Type B pancreatic cell (in vitro differentiated cells): ENCODE results near the gene MRGPRX2. TPM values are rescaled to one million over a fixed set of nuclear protein-coding genes. Genes with fewer than 3 reads are reported as not detected.

Source experiments
- DNase-seq: peaks from one replicate; pipeline ENCODE4 v3.0.0; 2021; ENCODE audit warnings: mixed read lengths; ENCODE audit not compliant: unreplicated experiment; ENCODE audit errors: extremely low spot score
- H3K27ac Mint-ChIP-seq: 2 replicates; pipeline ENCODE4 v1.8.0; 2021; ENCODE audit warnings: mild to moderate bottlenecking, mixed read lengths
- H3K27me3 Mint-ChIP-seq: 2 replicates; pipeline ENCODE4 v1.8.0; 2021; ENCODE audit warnings: mixed read lengths
- H3K36me3 Mint-ChIP-seq: 2 replicates; pipeline ENCODE4 v1.8.0; 2021; ENCODE audit warnings: mixed read lengths
- H3K4me1 Mint-ChIP-seq: one replicate; pipeline ENCODE4 v1.8.0; 2021; ENCODE audit warnings: mixed read lengths; ENCODE audit not compliant: unreplicated experiment
- H3K4me3 Mint-ChIP-seq: 2 replicates; pipeline ENCODE4 v1.8.0; 2021; ENCODE audit warnings: mild to moderate bottlenecking, mixed read lengths
- H3K9me3 Mint-ChIP-seq: 2 replicates; pipeline ENCODE4 v1.8.0; 2021; ENCODE audit warnings: mixed read lengths
- total RNA-seq: library from RNA; stranded (reverse); gene quantifications from 2 replicates; pipeline ENCODE4 v1.2.1, GENCODE V29; 2021; ENCODE audit warnings: low replicate concordance
- TF ChIP-seq, protein P1 (sequence below): fragments of 200-600 bp; sonication (generic); conservative IDR thresholded peaks from 2 replicates; pipeline ENCODE4 v1.5.0; 2021; ENCODE audit warnings: antibody characterized with exemption, mild to moderate bottlenecking

MRGPRX2 gene
- total RNA-seq, 1 donor from 2014 or later: not detected

DNA sequence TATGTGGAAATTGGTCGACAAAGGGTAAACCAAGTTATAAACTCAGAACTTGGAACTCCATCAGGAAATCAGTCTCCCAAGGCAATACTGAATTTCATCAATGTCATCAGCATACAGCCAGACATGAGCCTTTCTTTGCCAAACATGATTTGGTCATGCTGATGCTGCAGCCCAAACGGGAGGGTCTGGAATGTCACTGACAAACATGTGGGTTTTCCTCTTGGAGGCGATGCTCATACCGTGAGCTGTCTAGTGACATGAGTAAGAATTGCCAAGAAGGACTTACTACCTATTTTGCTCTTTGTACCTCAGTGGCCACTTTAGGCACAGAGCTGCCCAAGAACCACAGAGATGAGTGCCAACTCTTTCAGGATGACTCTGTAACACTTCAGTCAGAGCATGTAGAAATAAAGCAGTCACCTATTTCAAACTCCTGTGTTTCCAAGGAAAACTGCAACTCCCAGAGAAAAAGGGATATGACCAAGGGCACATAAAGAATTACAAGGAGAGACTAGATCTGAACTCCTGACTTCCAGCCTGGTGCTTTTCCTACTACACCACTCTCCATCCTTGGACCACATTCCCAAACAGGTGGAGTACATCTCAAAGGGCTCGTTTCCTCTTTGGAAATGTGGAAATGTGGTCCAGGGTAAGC lies 24.3 kb upstream of the MRGPRX2 start:
- no peaks in the 10 kb centered on the region for H3K36me3 Mint-ChIP-seq

DNA sequence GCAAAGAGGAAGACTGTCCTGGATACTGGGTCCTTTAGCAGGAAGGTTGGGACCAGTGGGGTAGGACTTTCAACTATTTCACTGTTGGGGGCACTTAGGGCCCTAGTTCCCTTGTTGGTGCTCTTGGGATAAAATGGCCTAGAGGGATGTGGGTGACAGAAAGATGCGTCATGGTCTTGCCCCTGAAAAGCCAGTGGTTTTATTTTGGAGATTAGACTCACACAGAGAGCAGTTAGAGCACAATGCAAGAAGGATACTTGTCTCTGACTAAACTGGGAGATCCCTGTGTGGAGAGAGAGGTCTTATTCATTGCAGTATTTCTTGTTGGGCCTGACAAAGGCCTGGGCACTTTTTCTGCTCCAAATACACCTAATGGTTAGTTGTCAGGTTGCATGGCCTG lies 22.6 kb upstream of the MRGPRX2 start:
- no peak for DNase-seq
- H3K9me3 Mint-ChIP-seq: peaks cover 7% of the 10 kb centered on the region
- H3K36me3 Mint-ChIP-seq: no peaks in the 10 kb centered on the region
- H3K4me1 Mint-ChIP-seq: peaks cover 4% of the 10 kb centered on the region
- TF ChIP-seq, protein P1, sequence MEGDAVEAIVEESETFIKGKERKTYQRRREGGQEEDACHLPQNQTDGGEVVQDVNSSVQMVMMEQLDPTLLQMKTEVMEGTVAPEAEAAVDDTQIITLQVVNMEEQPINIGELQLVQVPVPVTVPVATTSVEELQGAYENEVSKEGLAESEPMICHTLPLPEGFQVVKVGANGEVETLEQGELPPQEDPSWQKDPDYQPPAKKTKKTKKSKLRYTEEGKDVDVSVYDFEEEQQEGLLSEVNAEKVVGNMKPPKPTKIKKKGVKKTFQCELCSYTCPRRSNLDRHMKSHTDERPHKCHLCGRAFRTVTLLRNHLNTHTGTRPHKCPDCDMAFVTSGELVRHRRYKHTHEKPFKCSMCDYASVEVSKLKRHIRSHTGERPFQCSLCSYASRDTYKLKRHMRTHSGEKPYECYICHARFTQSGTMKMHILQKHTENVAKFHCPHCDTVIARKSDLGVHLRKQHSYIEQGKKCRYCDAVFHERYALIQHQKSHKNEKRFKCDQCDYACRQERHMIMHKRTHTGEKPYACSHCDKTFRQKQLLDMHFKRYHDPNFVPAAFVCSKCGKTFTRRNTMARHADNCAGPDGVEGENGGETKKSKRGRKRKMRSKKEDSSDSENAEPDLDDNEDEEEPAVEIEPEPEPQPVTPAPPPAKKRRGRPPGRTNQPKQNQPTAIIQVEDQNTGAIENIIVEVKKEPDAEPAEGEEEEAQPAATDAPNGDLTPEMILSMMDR: no peak
- no peak overlapping the region for H3K4me3 Mint-ChIP-seq
- H3K27ac Mint-ChIP-seq: no peak overlapping the region
- peaks cover 4% of the 10 kb centered on the region for H3K27me3 Mint-ChIP-seq

More for the DNA sequence above, 24.3 kb upstream of the MRGPRX2 start:
- Mint-ChIP-seq H3K4me3 (no peak overlapping the region), H3K27ac (no peak overlapping the region), H3K27me3 (peaks cover 4% of the 10 kb centered on the region), H3K4me1 (peaks cover 4% of the 10 kb centered on the region), H3K9me3 (peaks cover 7% of the 10 kb centered on the region)
- no peak for DNase-seq
- TF ChIP-seq, protein P1: no peak

DNA sequence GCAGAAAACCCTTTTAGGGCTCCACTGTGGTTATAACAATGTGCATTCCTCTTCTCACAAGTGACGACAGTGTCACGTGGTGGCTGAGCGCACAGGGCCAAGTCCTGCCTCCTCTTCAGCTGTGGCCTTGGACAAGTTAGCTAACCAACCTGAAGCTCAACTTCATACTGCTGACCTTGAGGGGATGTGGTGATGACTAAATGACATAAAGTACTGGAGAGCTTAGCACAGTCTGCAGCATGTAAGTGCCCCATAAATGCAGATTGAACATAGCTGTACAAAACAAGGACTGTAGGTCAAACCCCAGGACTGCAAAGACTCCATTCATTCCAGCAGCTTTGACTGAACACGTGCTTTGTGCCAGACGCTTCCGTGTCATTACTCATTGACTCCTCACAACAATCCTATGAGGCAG lies 20.1 kb upstream of the MRGPRX2 start:
- H3K4me1 Mint-ChIP-seq: peaks cover 14% of the 10 kb centered on the region
- peaks cover 4% of the 10 kb centered on the region for H3K27me3 Mint-ChIP-seq
- peak overlapping the region; percentile 81 for H3K27ac Mint-ChIP-seq
- TF ChIP-seq, protein P1: no peak
- no peak overlapping the region for H3K4me3 Mint-ChIP-seq
- no peaks in the 10 kb centered on the region for H3K36me3 Mint-ChIP-seq
- H3K9me3 Mint-ChIP-seq: no peaks in the 10 kb centered on the region
- DNase-seq: no peak

- TF ChIP-seq, protein P1: no peak
- Mint-ChIP-seq H3K4me1 (peaks cover 14% of the 10 kb centered on the region), H3K27me3 (peaks cover 4% of the 10 kb centered on the region), H3K36me3 (no peaks in the 10 kb centered on the region), H3K4me3 (peak overlapping the region; percentile 12), H3K27ac (peak overlapping the region; percentile 81), H3K9me3 (no peaks in the 10 kb centered on the region)
- no peak for DNase-seq
These were observed 19.3 kb upstream of the MRGPRX2 start for GRCh38 chr11:19079643-19080440.

- peaks cover 23% of the 10 kb centered on the region for H3K4me1 Mint-ChIP-seq
- H3K27me3 Mint-ChIP-seq: no peaks in the 10 kb centered on the region
- no peak overlapping the region for H3K4me3 Mint-ChIP-seq
- no peaks in the 10 kb centered on the region for H3K9me3 Mint-ChIP-seq
- DNase-seq: no peak
- TF ChIP-seq, protein P1: no peak
- H3K27ac Mint-ChIP-seq: peak overlapping the region; percentile 61
- H3K36me3 Mint-ChIP-seq: no peaks in the 10 kb centered on the region
These were observed 17.4 kb upstream of the MRGPRX2 start for GRCh38 chr11:19077965-19078364.
